Gastroesophageal sphincter (tissue), 4 donors: ENCODE measurements around the gene FOXN3. TPM values are rescaled to one million over a fixed set of nuclear protein-coding genes. Genes with fewer than 3 reads are reported as not detected.

Source experiments
- ATAC-seq: fragments of 150-250 bp; one replicate; pipeline ENCODE4 v1.9.1; 2016; ENCODE audit warnings: mild to moderate bottlenecking, moderate library complexity
- H3K27ac ChIP-seq, 4 donors: fragments of 200-600 bp; sonication (generic) in 3 of 4; 1 replicate in 3 of 4; 2 replicates in 1 of 4; pipeline ENCODE4 v1.5.1; 2016 to 2019
- H3K27me3 ChIP-seq: fragments of 200-600 bp; sonication (generic); one replicate; pipeline ENCODE4 v1.5.1; 2019
- H3K36me3 ChIP-seq, 2 donors: fragments of 200-600 bp; sonication (generic); one replicate each; pipeline ENCODE4 v1.5.1; 2019; ENCODE audit warnings: control low read depth in 1 of 2
- H3K4me1 ChIP-seq, 3 donors: fragments of 200-600 bp; sonication (generic); 1 replicate in 2 of 3; 2 replicates in 1 of 3; pipeline ENCODE4 v1.5.1; 2016 to 2019; ENCODE audit warnings: control low read depth in 2 of 3
- H3K4me3 ChIP-seq, 2 donors: fragments of 200-600 bp; sonication (generic); one replicate each; pipeline ENCODE4 v1.5.1; 2019; ENCODE audit warnings: mild to moderate bottlenecking in 1 of 2, moderate library complexity in 1 of 2
- H3K9me3 ChIP-seq, 3 donors: fragments of 200-600 bp; sonication (generic); one replicate each; pipeline ENCODE4 v1.5.1; 2017 to 2019; ENCODE audit warnings: control low read depth in 2 of 3
- EP300 ChIP-seq: sonication (generic); formaldehyde crosslinking; IDR thresholded peaks from one replicate; pipeline ENCODE4 v1.6.1; 2017; ENCODE audit warnings: antibody characterized with exemption, mild to moderate bottlenecking
- POLR2A ChIP-seq, 2 donors: fragments of 450-650 bp; IDR thresholded peaks; one replicate each; pipeline ENCODE4 v1.6.1; 2017; ENCODE audit warnings: antibody characterized with exemption in 2 of 2, mild to moderate bottlenecking in 2 of 2, moderate library complexity in 1 of 2
- POLR2AphosphoS5 ChIP-seq: sonication (generic); formaldehyde crosslinking; IDR thresholded peaks from one replicate; pipeline ENCODE4 v1.6.1; 2017; ENCODE audit warnings: antibody characterized with exemption
- WGBS, 2 donors: methylation state at CpG; one replicate each; pipeline ENCODE4 v1.1.5; 2018; ENCODE audit warnings: low coverage in 1 of 2; 5-methylcytosine and 5-hydroxymethylcytosine counted together
- total RNA-seq, 4 donors: library from RNA; depleted of rRNA; stranded (reverse); fragments of >200 nt; gene quantifications; one replicate each; pipeline ENCODE4 v1.1.0, GENCODE V29; 2016
- TF ChIP-seq, protein P1 (sequence below), 4 experiments: fragments of 200-600 bp in 2 of 4; fragments of 450-650 bp in 2 of 4; sonication (generic) in 1 of 4; IDR thresholded peaks; one replicate each; pipeline ENCODE4 v1.5.1; 2017 to 2019; ENCODE audit warnings: antibody characterized with exemption in 4 of 4, mild to moderate bottlenecking in 2 of 4, moderate library complexity in 2 of 4

Gene FOXN3
- total RNA-seq, 4 donors from 2014 or later: 116 to 172 (median 136) TPM

GRCh38 chr14:89144066-89144465 is 273.0 kb downstream of the FOXN3 start:
- no peaks in the 10 kb centered on the region for H3K36me3 ChIP-seq
- H3K4me3 ChIP-seq: no peak overlapping the region
- WGBS, 2 donors: 74 to 88% methylated on average over 2 to 3 of the region's 3 CpGs
- H3K27me3 ChIP-seq: no peaks in the 10 kb centered on the region
- TF ChIP-seq POLR2A (IDR thresholded peaks at IDR 0.05) (no peak), POLR2AphosphoS5 (no peak), EP300 (no peak)
- TF ChIP-seq, protein P1, sequence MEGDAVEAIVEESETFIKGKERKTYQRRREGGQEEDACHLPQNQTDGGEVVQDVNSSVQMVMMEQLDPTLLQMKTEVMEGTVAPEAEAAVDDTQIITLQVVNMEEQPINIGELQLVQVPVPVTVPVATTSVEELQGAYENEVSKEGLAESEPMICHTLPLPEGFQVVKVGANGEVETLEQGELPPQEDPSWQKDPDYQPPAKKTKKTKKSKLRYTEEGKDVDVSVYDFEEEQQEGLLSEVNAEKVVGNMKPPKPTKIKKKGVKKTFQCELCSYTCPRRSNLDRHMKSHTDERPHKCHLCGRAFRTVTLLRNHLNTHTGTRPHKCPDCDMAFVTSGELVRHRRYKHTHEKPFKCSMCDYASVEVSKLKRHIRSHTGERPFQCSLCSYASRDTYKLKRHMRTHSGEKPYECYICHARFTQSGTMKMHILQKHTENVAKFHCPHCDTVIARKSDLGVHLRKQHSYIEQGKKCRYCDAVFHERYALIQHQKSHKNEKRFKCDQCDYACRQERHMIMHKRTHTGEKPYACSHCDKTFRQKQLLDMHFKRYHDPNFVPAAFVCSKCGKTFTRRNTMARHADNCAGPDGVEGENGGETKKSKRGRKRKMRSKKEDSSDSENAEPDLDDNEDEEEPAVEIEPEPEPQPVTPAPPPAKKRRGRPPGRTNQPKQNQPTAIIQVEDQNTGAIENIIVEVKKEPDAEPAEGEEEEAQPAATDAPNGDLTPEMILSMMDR (IDR thresholded peaks at IDR 0.05): no peak
- no peaks in the 10 kb centered on the region for H3K9me3 ChIP-seq
- ATAC-seq: no peak
- H3K27ac ChIP-seq: no peak overlapping the region
- H3K4me1 ChIP-seq: no peaks in the 10 kb centered on the region

GRCh38 chr14:89143595-89143994 is 273.4 kb downstream of the FOXN3 start:
- Histone ChIP-seq H3K9me3 (no peaks in the 10 kb centered on the region), H3K4me3 (no peak overlapping the region), H3K27ac (no peak overlapping the region), H3K36me3 (no peaks in the 10 kb centered on the region), H3K27me3 (no peaks in the 10 kb centered on the region), H3K4me1 (no peaks in the 10 kb centered on the region)
- WGBS, 2 donors: 63 to 91% methylated on average over 2 to 3 of the region's 3 CpGs
- ATAC-seq: no peak
- TF ChIP-seq, protein P1 (IDR thresholded peaks at IDR 0.05): no peak
- no peak for TF ChIP-seq POLR2A (IDR thresholded peaks at IDR 0.05)

DNA sequence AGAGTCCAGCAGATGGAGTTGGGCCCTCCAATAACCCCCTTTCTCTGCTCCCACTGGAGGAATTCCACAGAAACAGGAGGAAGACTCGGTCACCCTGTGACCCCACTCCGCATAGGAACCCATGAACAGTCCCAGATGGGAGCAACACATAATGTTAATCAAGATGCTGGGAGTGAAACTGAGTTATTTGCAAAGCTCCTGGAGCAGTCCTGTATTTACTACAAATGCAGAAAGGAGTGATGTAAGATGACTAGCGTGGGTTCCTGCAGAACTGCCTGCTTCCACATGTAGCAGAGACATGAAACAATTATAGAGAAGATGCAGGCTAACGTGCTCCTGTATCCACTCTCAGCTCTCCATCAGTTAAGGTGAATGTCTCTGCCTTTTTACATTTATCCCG is 274.7 kb downstream of the FOXN3 start:
- 69 to 95% methylated on average over 2 to 5 of the region's 5 CpGs for WGBS, 2 donors
- no peak overlapping the region for H3K4me3 ChIP-seq

GRCh38 chr14:89141862-89142261 is 275.2 kb downstream of the FOXN3 start:
- Histone ChIP-seq H3K36me3 (no peaks in the 10 kb centered on the region), H3K4me1 (no peaks in the 10 kb centered on the region), H3K27me3 (no peaks in the 10 kb centered on the region), H3K9me3 (peaks cover 0 to 7% (median 0%) of the 10 kb centered on the region in 3 donors), H3K27ac (no peak overlapping the region), H3K4me3 (no peak overlapping the region)
- WGBS, 2 donors: 68 to 85% methylated on average over 3 of the region's 3 CpGs
- no peak for ATAC-seq
- TF ChIP-seq POLR2AphosphoS5 (no peak), EP300 (no peak), POLR2A (IDR thresholded peaks at IDR 0.05) (no peak)
- TF ChIP-seq, protein P1 (IDR thresholded peaks at IDR 0.05): no peak

More for the DNA sequence above, 274.7 kb downstream of the FOXN3 start:
- H3K27ac ChIP-seq: no peak overlapping the region
- H3K4me1 ChIP-seq: no peaks in the 10 kb centered on the region
- H3K36me3 ChIP-seq: no peaks in the 10 kb centered on the region
- no peaks in the 10 kb centered on the region for H3K27me3 ChIP-seq
- TF ChIP-seq POLR2A (IDR thresholded peaks at IDR 0.05) (no peak), EP300 (no peak), POLR2AphosphoS5 (no peak)
- TF ChIP-seq, protein P1 (IDR thresholded peaks at IDR 0.05): no peak
- no peak for ATAC-seq
- peaks cover 0 to 2% (median 0%) of the 10 kb centered on the region in 3 donors for H3K9me3 ChIP-seq

DNA sequence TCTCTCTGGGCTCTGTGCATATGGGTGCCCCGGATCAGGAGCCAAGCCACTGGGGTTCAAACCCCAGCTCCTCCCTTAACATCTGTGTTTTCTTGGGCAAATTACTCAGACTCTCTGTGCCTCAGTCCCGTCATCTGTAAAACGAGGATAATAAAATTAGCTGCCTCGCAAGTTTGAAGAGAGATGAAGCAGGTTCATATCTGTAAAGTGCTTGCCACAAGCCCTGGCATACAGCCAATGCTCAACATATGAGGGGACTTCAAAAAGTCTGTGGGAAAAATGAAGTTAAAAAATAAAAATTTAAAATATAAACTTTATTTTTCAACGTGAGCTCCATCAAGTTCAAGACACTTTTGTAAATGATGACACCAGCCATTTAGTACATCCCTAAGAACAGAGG is 276.7 kb downstream of the FOXN3 start:
- TF ChIP-seq, protein P1 (IDR thresholded peaks at IDR 0.05): no peak
- H3K36me3 ChIP-seq: no peaks in the 10 kb centered on the region
- no peak overlapping the region for H3K4me3 ChIP-seq
- no peak for ATAC-seq
- H3K27me3 ChIP-seq: no peaks in the 10 kb centered on the region
- peaks cover 0 to 18% (median 0%) of the 10 kb centered on the region in 3 donors for H3K9me3 ChIP-seq
- WGBS, 2 donors: 53 to 72% methylated on average over 3 to 4 of the region's 5 CpGs
- no peak overlapping the region for H3K27ac ChIP-seq
- H3K4me1 ChIP-seq: no peaks in the 10 kb centered on the region
